ENCODE results near the gene CASQ2.

DNA sequence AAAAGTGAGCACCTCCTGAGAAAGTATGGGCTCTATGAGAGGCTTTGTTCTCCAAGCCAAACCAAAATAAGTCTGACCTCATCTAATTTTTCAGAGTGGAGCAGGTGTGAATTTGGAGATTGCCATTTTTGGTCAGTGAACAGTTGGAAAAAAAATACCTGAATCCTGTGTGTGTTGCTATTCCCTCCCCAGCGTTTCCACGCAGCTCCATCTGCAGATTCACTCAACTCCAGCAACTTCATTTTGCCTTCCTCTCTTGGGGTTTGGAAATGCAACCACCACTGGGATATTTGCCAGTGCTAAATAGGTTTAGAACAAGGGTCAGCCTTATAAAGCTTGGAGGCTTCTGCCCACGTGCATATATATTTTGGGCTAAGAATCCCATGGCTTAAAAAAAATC, 11.2 kb downstream of the CASQ2 start:
- TF ChIP-seq, protein P1, sequence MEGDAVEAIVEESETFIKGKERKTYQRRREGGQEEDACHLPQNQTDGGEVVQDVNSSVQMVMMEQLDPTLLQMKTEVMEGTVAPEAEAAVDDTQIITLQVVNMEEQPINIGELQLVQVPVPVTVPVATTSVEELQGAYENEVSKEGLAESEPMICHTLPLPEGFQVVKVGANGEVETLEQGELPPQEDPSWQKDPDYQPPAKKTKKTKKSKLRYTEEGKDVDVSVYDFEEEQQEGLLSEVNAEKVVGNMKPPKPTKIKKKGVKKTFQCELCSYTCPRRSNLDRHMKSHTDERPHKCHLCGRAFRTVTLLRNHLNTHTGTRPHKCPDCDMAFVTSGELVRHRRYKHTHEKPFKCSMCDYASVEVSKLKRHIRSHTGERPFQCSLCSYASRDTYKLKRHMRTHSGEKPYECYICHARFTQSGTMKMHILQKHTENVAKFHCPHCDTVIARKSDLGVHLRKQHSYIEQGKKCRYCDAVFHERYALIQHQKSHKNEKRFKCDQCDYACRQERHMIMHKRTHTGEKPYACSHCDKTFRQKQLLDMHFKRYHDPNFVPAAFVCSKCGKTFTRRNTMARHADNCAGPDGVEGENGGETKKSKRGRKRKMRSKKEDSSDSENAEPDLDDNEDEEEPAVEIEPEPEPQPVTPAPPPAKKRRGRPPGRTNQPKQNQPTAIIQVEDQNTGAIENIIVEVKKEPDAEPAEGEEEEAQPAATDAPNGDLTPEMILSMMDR (IDR thresholded peaks at IDR 0.05; ENCODE audit: insufficient read depth, low read depth, low read length), result no peak
- TF ChIP-seq EZH2 (IDR thresholded peaks at IDR 0.05; ENCODE audit: insufficient read depth, low read length), result no peak

Measured in astrocyte (in vitro differentiated cells and primary cell).